GM19324 (cell line): ENCODE measurements around the gene ZNF621.
"Not testable (repeated sequence)": the region's sequence is repeated elsewhere in the genome, so short reads cannot be mapped to it uniquely, and the experiment has no call there.

Experiments
- ATAC-seq: cut with Tn5 transposase; IDR thresholded peaks from one replicate; pipeline ENCODE4 v1.9.1; 2021; ENCODE audit warnings: mild to moderate bottlenecking, moderate library complexity; ENCODE audit not compliant: unreplicated experiment, low FRiP score

Gene ZNF621

GRCh38 chr3:40532252-40532651, 7.5 kb downstream of the ZNF621 start:
- no peak for ATAC-seq

- no peak for ATAC-seq
These were observed 9.5 kb downstream of the ZNF621 start for GRCh38 chr3:40534283-40534682.

- no peak for ATAC-seq
These were observed 22.1 kb downstream of the ZNF621 start for GRCh38 chr3:40546816-40547215.

GRCh38 chr3:40550167-40550566, 25.4 kb downstream of the ZNF621 start:
- no peak for ATAC-seq

GRCh38 chr3:40557575-40558161, 32.9 kb downstream of the ZNF621 start:
- no peak for ATAC-seq

- ATAC-seq, result not testable (repeated sequence)
These were observed 37.7 kb downstream of the ZNF621 start for GRCh38 chr3:40562482-40562881.

- not testable (repeated sequence) for ATAC-seq
These were observed 40.9 kb downstream of the ZNF621 start for GRCh38 chr3:40565629-40566028.

GRCh38 chr3:40566694-40567093, 41.9 kb downstream of the ZNF621 start:
- ATAC-seq, result no peak

- no peak for ATAC-seq
These were observed 47.8 kb downstream of the ZNF621 start for GRCh38 chr3:40572588-40572987.

- no peak for ATAC-seq
These were observed 49.3 kb downstream of the ZNF621 start for GRCh38 chr3:40574050-40574449.

- no peak for ATAC-seq
These were observed 49.9 kb downstream of the ZNF621 start for GRCh38 chr3:40574661-40575060.

GRCh38 chr3:40576396-40576795, 51.6 kb downstream of the ZNF621 start:
- no peak for ATAC-seq

- no peak for ATAC-seq
These were observed 55.8 kb downstream of the ZNF621 start for GRCh38 chr3:40580494-40581091.

GRCh38 chr3:40581166-40581565, 56.4 kb downstream of the ZNF621 start:
- ATAC-seq, result no peak

- no peak for ATAC-seq
These were observed 57.8 kb downstream of the ZNF621 start for GRCh38 chr3:40582401-40583027.

- ATAC-seq, result no peak
These were observed 58.9 kb downstream of the ZNF621 start for GRCh38 chr3:40583691-40584090.

GRCh38 chr3:40584625-40585189, 59.9 kb downstream of the ZNF621 start:
- no peak for ATAC-seq

GRCh38 chr3:40585381-40586016, 60.7 kb downstream of the ZNF621 start:
- ATAC-seq, result no peak

GRCh38 chr3:40586901-40587300, 62.1 kb downstream of the ZNF621 start:
- ATAC-seq, result no peak

- ATAC-seq, result no peak
These were observed 63.6 kb downstream of the ZNF621 start for GRCh38 chr3:40588406-40588805.
